GM12873 (cell line): ENCODE results near the gene PKN3.

Experiments used
- CTCF ChIP-seq: IDR thresholded peaks from 2 replicates; pipeline ENCODE4 v1.5.1; 2012; ENCODE audit warnings: low read depth, mild to moderate bottlenecking, moderate library complexity, low read length, control low read depth; ENCODE audit not compliant: insufficient read depth; ENCODE audit errors: missing control alignments

Gene PKN3

GRCh38 chr9:128702445-128702948, at the start of gene PKN3:
TSS of gene PKN3 (plus strand) at chr9:128702503. CDS start at chr9:128702916, 413 bp downstream.
- TF ChIP-seq CTCF, result peak; percentile 85

- no peak for TF ChIP-seq CTCF
Observed at GRCh38 chr9:128653908-128654307, 48.4 kb upstream of the PKN3 start.

GRCh38 chr9:128654481-128654880, 47.8 kb upstream of the PKN3 start:
- TF ChIP-seq CTCF, result no peak

GRCh38 chr9:128656416-128657343, 45.6 kb upstream of the PKN3 start, which contains the start of gene DYNC2I2:
TSS of gene DYNC2I2 (minus strand) at chr9:128656847. CDS start at chr9:128656726, 121 bp downstream.
- no peak for TF ChIP-seq CTCF

- no peak for TF ChIP-seq CTCF
Observed at GRCh38 chr9:128657344-128657704, 45.0 kb upstream of the PKN3 start.

- TF ChIP-seq CTCF, result no peak
Observed at GRCh38 chr9:128657796-128658195, 44.5 kb upstream of the PKN3 start.

- no peak for TF ChIP-seq CTCF
Observed at GRCh38 chr9:128669786-128670185, 32.5 kb upstream of the PKN3 start.
